EL (cell line): ENCODE measurements around the gene SNX15.

Experiments
- DNase-seq: peaks from one replicate; pipeline ENCODE4 v3.0.0-alpha.2; 2016

SNX15 gene

DNA sequence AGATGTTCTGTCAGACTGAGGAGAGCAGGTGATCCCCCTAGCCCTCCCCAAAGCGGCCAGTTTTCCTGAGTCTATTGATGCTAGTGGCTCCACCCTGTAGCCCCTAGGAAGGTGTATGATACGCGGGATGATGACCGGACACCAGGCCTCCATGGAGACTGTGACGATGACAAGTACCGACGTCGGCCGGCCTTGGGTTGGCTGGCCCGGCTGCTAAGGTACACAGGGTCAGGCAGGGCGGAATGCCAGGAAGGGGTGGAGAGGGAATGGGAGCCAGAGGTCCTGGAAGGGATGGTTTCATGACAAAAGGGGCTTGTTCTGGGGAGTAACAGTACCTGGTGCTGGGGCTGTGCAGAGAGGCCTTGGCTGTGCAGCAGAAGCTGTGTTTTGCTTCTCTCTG lies 60.0 kb downstream of the SNX15 start:
- no peak for DNase-seq

GRCh38 chr11:65087827-65088226 lies 60.6 kb downstream of the SNX15 start:
- DNase-seq = no peak

DNA sequence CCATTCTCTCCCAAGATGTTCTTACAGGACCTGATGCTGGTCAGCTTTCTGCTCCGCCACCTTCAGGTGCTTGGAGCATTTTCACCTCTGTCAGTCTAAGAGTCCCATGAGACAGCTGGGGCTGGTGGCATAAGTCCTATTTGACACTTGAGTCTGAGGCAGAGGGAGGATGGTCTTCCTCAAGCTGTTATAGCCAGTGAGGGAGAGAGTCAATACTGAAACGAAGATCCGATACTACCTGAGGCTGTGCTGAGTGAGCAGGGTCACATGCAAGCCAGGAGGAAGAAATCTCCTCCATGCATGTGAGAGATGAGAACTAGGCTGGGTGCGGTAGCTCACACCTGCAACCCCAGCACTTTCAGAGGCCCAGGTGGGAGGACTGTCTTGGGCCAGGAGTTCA lies 62.4 kb downstream of the SNX15 start:
- no peak for DNase-seq
